SHP77 (cell line): ENCODE measurements around the gene TBCB.

ENCODE experiments used
- DNase-seq, 2 experiments: peaks; one replicate each; lab custom pipeline; 2025; lab: John Stamatoyannopoulos, UW

TBCB gene

DNA sequence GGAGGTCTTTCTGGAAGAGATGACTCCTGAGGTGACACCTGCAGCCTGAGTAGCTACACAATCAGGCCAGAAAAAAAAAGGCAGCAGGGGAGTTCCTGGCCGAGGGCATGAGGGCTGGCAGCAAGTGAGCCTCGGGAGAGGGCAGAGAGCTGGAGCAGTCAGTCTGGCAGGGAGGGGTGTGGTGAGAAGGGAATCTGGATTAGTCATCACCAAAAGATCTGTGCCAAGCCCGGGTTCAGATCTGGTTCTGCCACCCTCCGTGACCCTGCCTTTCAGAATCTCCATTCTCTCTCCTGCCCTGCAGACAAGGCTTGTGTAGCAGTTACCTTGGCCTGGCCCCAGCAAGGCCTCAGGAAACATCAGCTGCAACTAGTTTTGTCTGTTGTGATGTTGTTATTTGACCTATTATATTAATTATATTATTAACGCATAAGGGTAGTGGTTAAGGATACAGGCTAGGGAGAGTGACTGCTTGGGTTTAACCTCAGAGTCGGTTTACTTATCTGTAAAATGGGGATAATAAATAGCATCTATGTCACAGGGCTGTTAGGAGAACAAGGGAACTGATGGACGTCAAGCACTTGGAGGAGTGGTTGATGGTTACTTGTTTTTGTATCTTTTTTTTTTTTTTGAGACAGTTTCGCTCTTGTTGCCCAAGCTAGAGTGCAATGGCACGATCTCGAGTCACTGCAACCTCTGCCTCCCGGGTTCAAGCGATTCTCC is 21.9 kb downstream of the TBCB start:
- DNase-seq = peak in 1 of 2 experiments; percentile 35

DNA sequence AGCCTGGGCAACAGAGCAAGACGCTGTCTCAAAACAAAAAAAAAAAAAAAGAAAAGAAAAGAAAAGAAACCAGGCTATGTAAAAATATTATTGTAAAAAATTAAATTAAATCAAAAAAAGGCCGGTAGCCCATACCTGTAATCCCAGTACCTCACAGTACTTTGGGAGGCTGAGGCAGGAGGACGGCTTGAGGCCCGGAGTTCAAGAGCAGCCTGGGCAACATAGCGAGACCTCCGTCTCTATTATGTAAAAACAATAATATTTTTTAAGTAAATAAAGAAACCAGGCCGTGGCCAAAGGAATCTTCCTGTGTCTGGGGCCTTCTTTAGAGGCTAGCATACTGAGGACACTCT is 23.8 kb downstream of the TBCB start:
- DNase-seq = no peak

DNA sequence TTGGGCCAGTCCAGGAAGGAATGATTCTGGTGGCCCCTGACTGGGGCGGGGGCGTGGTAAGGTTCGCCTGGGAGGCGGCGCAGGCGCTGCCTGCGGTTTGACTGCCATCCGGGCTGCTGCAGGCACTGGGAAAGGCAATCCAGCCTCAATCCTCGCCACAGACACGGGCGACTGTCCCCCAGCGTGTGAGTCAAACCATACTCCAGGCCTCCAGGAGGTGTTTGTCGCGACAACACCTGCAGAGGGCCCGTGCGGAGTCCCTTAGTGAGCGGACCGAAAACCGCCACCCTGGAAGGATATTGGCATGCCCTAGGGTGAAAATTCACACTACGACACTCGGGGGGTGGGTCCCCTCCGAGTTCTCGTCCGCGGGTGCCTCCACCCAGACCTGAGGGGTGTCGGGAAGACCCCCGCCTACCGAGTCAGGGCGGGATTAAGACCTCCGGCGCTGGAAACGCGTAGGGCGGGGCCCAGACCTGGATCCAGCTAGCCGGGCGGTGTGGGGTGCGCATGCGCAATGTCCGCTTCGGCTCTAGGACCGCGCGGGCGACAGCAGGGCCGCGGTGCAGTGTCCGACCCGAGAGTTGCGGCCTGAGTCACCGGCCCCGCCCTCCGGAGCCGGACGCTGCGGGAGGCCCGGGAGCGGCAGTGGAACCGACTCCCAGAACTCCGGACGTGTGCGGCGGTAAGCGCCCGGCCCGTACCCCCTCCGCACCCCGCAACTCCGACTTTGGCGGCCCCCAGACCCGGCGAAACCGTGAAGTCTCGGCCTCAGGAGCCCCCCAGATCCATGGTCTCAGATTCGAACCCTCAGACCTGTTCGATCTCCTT is 24.4 kb downstream of the TBCB start, which contains the start of gene CAPNS1:
Gene CAPNS1, plus strand, starts transcription at position 594 of the 831 bp plus-strand sequence. CDS start 946 bp downstream, outside the sequence.
- peak; percentile 90 to 96 for DNase-seq

DNA sequence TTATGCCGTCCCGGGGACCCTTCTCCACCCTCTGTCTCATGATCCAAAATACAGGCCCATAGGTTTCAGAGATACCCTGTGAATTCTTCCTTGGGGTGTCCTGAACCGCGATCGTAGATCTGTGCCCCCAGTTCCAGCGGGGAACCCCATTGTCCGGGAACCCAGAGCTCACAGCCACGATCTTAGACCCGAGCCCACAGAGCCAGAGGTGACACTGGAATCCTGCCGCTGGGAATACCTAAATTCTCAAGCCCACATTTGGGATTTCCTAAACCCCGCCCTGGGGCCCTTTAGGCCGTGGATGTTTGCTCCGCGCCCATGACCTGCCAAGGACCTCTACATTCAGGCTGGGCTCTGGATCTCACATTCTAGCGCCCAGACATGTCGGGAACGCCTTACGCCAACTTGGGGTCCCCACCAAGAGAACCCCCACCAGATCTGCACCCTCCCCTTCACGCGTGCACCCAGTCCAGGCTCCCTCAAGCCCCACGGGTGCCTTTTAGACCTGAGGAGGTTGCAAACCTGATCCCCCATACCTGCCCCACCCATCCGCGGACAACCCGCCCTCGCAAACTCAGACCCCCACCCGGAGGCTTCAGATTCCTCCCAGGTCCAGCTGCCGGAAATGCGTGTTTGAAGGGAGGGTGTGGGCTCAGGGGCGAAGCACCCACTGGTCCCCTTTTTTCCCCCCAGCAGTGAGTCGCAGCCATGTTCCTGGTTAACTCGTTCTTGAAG is 25.2 kb downstream of the TBCB start:
- DNase-seq = peak; percentile 67 to 80

DNA sequence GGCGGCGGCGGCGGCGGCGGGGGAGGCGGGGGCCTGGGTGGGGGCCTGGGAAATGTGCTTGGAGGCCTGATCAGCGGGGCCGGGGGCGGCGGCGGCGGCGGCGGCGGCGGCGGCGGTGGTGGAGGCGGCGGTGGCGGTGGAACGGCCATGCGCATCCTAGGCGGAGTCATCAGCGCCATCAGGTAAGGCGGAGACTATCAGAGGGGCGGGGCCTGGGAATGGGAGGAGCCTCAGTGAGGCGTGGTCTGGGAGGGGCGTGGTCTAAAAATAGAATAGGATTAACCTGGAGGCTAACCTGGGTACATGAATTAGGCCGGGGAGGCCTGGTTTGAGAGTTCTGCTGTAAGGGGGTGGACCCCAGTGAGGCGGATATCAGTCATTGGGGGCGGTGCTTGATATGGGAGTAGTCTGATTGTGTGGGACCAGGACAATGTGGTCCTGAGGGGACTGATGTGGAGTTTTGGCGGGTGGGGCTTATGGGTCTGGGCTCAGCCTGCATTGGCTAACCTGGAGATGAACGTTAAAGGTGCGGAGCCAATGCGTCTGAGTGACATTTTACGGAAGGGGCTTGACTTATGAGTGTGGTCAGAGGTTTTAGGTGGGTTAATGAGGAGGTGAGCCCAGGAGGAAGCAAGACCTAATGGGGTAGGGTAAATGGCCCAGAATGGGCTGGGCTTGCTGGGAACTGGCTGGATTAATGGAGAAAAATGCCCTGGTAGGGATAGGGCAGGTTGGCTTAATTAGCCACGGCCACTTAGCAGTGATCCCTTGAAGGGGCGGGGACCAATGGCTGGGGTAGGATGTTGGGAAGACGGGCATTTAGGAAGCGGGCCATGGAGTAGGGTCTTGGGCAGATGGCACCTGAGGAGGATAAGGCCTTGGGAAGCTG is 26.0 kb downstream of the TBCB start:
- DNase-seq = peak; percentile 35 to 77

DNA sequence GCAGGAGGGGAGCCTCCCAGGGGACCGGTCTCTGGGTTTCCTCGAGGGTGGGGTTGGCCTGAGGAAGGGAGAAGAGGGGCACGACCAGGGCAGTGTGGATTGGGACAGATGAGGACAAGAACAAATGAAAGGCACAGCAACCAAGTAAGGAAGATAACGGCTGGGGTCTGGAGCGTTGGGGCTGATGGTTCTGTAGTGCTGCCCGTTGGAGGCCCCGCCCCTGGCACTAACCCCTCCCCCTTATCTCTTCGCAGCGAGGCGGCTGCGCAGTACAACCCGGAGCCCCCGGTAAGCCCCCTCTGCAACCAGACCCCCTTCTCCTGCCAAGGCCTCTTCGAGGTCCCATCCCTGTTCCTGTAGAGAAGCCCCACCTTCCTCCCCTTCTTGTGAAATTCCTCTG is 26.8 kb downstream of the TBCB start:
- DNase-seq = no peak

DNA sequence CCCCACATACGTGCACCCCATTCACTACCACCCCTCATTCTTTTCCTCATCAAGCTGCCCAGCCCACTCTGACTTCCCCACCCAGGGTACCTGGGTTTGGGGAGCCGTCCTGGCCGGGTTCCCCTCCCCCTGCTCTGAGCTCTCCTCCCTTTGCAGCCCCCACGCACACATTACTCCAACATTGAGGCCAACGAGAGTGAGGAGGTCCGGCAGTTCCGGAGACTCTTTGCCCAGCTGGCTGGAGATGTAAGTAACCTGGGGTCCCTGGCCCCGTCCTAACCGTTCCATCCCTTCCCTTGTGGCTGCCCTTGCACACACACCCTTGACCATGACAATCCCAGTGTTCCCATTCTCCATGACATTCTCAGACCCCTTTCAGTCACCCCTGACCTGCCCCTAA is 27.2 kb downstream of the TBCB start:
- DNase-seq = no peak

DNA sequence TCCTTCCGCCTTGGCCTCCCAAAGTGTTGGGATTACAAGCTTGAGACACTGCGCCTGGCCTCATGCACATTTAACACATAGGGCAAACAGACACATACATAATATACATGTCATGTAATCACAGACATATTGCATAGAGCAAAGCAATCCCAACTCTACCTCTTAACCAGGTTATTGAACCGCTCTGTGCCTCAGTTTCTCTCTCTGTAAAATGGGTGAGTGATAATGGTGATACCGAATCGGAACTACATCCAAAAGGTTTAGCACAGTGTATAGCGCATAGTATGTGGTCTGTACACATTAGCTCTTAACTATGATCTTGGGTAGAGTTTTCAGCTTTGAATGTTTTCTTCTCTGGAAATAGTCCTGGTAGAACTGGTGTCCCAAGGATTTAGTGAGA is 29.4 kb downstream of the TBCB start:
- DNase-seq = no peak

DNA sequence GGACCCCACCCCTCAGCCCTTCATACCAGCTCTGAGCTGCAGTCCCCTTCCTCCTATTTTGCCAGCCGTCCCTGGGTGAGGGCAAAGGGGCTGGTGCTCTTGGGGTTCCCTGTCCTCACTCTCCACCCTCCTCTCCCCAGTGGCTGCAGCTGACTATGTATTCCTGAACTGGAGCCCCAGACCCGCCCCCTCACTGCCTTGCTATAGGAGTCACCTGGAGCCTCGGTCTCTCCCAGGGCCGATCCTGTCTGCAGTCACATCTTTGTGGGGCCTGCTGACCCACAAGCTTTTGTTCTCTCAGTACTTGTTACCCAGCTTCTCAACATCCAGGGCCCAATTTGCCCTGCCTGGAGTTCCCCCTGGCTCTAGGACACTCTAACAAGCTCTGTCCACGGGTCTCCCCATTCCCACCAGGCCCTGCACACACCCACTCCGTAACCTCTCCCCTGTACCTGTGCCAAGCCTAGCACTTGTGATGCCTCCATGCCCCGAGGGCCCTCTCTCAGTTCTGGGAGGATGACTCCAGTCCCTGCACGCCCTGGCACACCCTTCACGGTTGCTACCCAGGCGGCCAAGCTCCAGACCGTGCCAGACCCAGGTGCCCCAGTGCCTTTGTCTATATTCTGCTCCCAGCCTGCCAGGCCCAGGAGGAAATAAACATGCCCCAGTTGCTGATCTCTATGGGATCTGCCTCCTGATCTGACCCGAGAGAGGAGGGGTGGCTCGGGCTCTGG is 34.6 kb downstream of the TBCB start:
- DNase-seq = no peak

DNA sequence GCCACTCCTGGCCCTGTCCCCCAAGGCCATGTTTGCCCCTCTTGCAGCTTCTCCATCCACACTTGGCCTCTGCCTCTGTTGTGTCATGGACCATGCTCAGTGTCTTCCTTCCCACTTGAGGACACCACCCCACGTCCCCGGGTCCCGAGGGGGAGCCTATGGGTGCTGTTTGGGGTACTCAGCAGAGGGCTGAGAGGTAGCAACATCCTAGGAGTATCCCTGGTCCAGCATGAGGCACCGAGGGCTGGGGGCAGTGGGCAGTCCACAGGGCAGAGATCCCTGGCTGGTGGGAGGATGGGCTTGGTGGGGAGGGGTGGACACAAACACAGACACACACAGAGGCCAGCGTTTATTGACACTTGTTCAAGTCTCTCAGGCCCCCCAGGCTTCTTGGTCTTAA is 35.3 kb downstream of the TBCB start:
- no peak for DNase-seq

DNA sequence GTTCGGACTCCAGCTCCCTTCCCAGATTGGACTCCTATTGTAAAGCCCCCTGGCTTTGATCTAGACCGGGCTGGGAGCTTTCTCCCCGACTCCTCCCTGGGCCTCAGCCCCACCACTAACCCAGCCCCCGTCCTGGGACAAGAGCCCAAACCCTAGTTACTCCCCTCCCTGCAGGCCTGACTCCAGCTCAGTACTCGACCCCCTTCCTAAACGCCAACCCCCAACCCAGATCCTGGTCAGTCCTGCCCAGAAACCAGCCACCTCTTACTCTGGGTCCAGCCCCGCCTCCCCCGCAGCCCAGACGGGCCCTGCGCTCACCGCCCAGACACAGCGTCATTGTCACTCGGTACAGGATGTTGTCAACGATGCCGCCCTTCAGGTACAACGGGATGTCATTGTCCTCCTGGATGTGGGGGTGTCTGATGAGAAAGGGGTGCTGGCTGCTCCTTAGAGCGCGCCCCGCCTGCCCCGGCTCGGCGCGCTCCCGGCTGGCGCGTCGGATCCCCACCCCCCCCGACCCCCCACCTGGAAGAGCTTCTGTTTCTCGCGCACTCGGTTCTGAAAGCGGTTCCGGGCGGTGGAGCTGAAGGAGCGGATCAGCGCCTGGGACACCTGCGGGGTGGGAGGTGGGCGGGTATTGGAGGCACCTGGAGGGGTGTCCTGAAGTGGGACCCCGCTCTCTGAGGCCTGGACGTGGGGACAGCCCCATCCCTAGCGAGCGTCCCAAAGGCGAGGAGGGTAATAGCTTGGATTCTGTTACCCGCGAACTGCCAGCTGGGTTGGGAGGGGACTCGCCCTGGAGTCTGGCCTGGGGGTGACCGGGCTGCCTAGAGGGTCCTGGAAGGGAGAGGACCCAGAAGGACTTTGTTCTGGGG is 36.1 kb downstream of the TBCB start:
- DNase-seq = no peak

DNA sequence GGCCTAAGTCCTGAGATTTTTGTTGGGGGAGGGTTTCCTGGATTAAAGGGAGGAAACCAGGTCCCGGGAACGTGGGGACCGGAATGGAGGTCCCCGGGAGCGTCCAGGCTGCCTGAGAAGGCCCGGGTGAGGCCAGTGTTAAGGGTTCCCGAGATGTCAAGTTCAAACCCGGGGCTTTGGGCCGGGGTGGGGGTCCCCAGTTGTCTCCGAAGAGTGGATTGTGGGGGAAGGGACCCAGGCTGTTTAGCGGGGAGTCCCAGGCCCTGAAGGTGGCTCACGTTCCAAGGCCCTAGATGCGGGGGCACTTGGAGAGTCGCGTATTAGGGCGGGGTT is 36.7 kb downstream of the TBCB start:
- DNase-seq = no peak

DNA sequence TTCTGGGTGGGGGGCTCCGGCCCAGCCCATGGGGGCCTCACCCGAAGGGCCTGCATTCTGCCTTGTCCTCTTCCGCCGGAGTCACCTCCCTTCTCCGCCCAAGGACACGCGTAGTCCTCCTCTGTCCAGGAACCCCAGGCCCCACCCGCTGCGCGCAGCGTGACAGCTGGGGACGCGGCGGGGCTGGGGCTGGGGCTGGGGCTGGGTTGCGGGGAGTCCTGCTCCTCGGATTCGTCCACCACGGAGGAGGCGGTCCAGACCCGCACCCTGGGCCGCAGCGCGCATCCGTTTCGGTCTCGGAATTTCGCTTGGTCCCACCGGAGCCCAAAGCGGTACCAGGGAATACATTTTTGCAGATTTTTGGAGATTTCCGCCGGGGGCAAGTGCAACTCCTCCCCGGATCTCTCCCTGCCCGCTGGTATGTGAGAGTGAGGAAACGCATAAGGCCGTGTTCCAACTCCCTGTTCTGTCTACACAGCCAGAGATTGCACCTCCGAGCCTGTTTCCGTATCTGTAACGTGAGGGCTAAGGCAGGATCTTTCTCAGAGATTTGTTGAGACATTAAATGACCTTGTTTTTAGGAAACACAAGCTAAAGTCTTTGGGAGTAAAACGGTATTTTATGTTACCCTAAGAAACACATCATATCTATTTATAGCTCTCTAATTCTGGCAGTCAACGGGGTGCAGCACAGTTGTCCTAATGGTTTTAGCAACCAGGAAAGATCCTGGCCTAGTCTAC is 37.3 kb downstream of the TBCB start, which contains the start of gene COX7A1:
Gene COX7A1, minus strand, starts transcription at position 96 of the 740 bp plus-strand sequence. Its CDS starts 40 bp downstream, at position 56.
- DNase-seq = no peak

DNA sequence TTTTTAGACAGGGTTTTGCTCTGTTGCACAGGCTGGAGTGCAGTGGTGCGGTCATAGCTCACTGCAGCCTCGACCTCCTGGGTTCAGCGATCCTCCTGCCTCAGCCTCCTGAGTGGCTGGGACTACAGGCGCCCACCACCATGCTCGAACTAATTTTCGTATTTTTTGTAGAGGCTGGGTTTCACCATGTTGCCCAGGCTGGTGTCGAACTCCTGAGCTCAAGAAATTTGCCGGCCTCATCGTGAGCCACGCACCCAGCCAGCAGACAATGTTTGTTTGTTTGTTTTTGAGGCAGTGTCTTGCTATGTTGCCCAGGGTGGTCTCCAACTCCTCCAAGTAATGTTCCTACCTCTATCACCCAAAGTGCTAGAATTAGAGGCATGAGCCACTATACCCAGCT is 37.9 kb downstream of the TBCB start:
- DNase-seq = no peak

DNA sequence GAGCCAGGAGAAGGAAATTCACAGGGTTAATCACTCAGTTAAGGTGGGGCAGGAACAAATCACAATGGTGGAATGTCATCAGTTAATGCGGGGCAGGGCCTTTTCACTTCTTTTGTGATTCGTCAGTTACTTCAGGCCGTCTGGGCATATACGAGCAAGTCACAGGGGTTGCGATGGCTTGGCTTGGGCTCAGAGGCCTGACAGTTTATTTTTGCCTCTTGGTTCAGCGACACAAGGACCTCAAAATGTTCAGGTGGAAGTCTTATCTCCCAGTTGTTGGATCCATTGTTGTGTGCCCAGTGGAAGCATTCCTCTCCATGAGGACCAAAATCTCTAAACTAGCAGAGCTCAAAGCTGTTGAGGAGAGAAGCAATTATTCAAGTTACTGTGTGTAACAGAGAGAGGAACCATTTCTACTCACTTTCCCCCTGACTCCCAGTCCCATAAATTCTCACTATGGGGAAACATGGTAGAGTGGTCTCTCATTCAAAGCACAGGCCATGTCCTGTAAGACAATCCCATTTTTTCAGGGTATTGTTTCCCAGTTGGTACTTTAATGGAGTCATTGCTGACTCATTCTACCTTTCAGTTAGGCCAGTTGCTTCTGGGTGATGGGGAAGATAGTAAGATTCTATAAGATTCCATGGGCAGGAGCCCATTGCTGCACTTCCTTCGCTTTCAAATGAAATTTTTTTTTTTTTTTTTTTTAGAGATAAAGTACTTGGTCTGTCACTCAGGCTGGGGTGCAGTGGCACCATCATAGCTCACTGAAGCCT is 45.7 kb downstream of the TBCB start:
- DNase-seq = no peak

DNA sequence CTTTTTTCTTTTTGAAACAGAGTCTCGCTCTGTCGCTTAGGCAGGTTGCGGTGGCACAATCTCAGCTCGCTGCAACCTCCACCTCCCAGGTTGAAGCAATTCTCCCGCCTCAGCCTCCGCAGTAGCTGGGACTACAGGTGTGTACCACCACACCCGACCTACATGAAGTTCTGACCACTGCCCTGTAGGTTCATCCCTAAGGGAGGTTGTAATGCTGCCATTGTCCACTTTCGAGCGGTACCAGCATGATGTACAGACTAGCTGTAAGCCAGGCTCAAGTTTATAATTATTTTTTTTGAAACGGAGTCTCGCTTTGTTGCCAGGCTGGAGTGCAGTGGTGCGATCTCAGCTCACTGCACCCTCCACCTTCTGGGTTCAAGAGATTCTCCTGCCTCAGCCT is 48.5 kb downstream of the TBCB start:
- DNase-seq = no peak

DNA sequence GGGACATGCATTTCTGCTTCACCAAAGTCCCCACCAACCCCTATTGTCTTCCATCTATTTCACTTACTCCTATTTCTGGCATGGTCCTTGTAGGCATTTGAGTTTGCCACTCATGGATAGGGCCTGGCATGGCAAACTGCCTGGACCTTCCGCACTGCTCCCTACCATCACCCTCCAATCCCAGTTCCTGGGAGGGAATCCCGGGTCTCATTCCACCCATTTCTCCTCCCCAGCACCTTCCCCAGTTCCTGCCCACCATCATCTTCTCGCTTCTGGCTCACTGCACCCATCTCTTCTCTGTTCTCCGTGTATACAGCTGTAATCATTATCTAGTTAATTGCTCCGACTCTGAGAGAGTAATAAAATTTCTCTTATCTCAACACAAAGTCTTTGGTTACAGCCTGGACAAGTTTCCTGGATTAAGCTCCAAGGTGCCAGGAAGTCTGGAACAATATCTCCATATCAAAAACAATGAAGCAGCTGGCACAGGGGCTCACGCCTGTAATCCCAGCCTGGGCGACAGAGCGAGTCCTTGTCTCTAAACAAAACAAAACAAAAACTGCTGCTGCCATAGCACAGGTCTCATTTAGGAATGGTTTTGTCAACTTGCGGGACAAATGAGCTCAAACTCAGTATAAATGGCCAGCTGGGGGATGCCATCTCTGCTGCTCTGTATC is 54.0 kb downstream of the TBCB start:
- peak; percentile 28 to 33 for DNase-seq

DNA sequence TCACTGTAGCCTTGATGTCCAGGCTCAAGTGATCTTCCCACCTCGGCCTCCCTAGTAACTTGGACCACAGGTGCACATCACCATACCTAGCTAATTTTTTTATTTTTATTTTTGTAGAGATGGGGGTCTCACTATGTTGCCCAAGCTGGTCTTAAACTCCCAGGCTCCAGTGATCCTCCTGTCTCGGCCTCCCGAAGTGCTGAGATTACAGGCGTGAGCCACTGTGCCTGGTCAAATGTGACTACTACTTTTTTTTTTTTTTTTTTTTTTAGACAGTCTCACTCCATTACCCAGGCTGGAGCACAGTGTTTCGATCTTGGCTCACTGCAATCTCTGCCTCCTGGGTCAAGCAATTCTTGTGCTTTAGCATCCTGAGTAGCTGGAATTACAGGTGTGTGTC is 57.6 kb downstream of the TBCB start:
- no peak for DNase-seq
